Gastrocnemius medialis (tissue), 4 donors: ENCODE results near the gene ARL5A.

Experiments used
- CTCF ChIP-seq, 5 experiments: fragments of 450-650 bp in 3 of 5; fragments of 200-600 bp in 2 of 5; sonication (generic) in 2 of 5; IDR thresholded peaks in 4 of 5; conservative IDR thresholded peaks in 1 of 5; 1 replicate in 4 of 5; 2 replicates in 1 of 5; pipeline ENCODE4 v1.5.1; 2016 to 2019; ENCODE audit warnings: antibody characterized with exemption in 5 of 5, mild to moderate bottlenecking in 3 of 5, moderate library complexity in 3 of 5
- POLR2A ChIP-seq, 2 donors: fragments of 450-650 bp; IDR thresholded peaks; one replicate each; pipeline ENCODE4 v1.6.1; 2017; ENCODE audit warnings: antibody characterized with exemption in 2 of 2, mild to moderate bottlenecking in 2 of 2, moderate library complexity in 2 of 2

DNA sequence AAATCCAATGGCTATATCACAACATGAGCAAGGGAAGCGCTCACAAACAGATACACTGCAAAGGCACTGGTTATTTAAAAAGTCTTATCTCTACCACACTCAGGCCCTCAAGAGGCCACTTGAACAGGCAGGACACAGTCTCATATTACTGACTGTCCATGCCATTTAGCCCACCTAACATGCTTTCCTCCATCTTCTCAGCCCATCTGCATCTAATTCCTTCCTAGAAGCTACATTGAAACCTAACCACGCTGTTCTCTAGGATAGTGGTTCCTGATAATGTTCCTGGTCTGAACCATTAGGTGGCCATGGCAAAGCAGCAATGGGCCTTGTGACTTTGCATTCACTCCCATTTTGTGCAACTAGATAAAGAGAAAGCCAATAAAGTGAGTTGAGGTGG is 71.4 kb downstream of the ARL5A start:
- TF ChIP-seq CTCF (IDR thresholded peaks at IDR 0.05 in 4 of 5, conservative IDR thresholded peaks at IDR 0.05 in 1 of 5) (no peak), POLR2A (IDR thresholded peaks at IDR 0.05) (no peak)
